ENCODE data around the gene BPGM. TPM values are rescaled to one million over a fixed set of nuclear protein-coding genes. Genes with fewer than 3 reads are reported as not detected.

The BPGM gene
- total RNA-seq, 1 experiment from 2014 or later, result 10.0 TPM

DNA sequence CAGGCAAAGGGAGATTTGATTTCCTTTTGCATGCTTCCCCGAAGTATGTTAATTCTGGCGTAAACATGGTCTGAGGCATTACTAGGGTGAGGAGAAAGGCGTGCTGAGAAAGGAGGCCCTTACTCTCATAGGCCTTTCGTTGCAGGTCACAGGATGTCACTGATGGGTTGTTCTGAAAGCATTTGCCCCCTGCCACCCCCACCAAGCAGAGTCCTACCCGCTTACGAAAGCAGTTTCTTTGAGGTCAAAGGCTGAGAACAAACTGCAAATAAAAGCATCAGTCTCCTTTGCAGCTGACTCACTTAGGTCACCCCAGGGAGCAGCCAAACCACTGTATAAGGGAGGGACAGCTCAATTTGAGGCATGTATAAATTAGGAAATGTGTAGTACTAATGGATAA, 57.1 kb downstream of the BPGM start:
- H3K79me2 ChIP-seq (ENCODE audit: insufficient read depth, low read length), result no peaks in the 10 kb centered on the region
- no peaks in the 10 kb centered on the region for H4K20me1 ChIP-seq (ENCODE audit: insufficient read depth)
- no peak overlapping the region for H3K4me2 ChIP-seq (ENCODE audit: low read length)
- no peak overlapping the region for H3K27ac ChIP-seq (ENCODE audit: low read depth, low read length)
- no peaks in the 10 kb centered on the region for H3K9me3 ChIP-seq (ENCODE audit: control insufficient read depth in 1 of 2, insufficient read depth in 1 of 2, low read depth in 1 of 2, low read length in 2 of 2)
- no TSS peak for BruUV-seq (replicated peaks)
- TF ChIP-seq FOSL1 (IDR thresholded peaks at IDR 0.05; ENCODE audit: low read depth) (no peak), CBX3 (IDR thresholded peaks at IDR 0.05; ENCODE audit: low read depth) (no peak), SP1 (IDR thresholded peaks at IDR 0.05; ENCODE audit: low read depth) (no peak), ZFX (IDR thresholded peaks at IDR 0.05) (no peak), ZNF274 (IDR thresholded peaks at IDR 0.05; ENCODE audit: low read depth, low read length) (no peak), RAD21 (IDR thresholded peaks at IDR 0.05; ENCODE audit: low read depth) (no peak), JUND (IDR thresholded peaks at IDR 0.05) (no peak), SIN3A (IDR thresholded peaks at IDR 0.05; ENCODE audit: low read depth) (no peak), TCF7L2 (IDR thresholded peaks at IDR 0.05; ENCODE audit: borderline replicate concordance, extremely low read depth, insufficient read depth, insufficient read length) (no peak), EZH2 (IDR thresholded peaks at IDR 0.05) (no peak), POLR2AphosphoS5 (IDR thresholded peaks at IDR 0.05; ENCODE audit: low read depth, low read length) (no peak), YY1 (IDR thresholded peaks at IDR 0.05; ENCODE audit: extremely low read depth, insufficient replicate concordance, low read depth, low read length) (no peak)
- TF ChIP-seq, protein P1, sequence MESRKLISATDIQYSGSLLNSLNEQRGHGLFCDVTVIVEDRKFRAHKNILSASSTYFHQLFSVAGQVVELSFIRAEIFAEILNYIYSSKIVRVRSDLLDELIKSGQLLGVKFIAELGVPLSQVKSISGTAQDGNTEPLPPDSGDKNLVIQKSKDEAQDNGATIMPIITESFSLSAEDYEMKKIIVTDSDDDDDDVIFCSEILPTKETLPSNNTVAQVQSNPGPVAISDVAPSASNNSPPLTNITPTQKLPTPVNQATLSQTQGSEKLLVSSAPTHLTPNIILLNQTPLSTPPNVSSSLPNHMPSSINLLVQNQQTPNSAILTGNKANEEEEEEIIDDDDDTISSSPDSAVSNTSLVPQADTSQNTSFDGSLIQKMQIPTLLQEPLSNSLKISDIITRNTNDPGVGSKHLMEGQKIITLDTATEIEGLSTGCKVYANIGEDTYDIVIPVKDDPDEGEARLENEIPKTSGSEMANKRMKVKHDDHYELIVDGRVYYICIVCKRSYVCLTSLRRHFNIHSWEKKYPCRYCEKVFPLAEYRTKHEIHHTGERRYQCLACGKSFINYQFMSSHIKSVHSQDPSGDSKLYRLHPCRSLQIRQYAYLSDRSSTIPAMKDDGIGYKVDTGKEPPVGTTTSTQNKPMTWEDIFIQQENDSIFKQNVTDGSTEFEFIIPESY (IDR thresholded peaks at IDR 0.05; ENCODE audit: extremely low read depth, insufficient replicate concordance, low read length), result no peak
- TF ChIP-seq, protein P2, sequence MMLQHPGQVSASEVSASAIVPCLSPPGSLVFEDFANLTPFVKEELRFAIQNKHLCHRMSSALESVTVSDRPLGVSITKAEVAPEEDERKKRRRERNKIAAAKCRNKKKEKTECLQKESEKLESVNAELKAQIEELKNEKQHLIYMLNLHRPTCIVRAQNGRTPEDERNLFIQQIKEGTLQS (IDR thresholded peaks at IDR 0.05), result no peak
- TF ChIP-seq, protein P3, sequence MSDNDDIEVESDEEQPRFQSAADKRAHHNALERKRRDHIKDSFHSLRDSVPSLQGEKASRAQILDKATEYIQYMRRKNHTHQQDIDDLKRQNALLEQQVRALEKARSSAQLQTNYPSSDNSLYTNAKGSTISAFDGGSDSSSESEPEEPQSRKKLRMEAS (IDR thresholded peaks at IDR 0.05), result no peak
- TF ChIP-seq, protein P4, sequence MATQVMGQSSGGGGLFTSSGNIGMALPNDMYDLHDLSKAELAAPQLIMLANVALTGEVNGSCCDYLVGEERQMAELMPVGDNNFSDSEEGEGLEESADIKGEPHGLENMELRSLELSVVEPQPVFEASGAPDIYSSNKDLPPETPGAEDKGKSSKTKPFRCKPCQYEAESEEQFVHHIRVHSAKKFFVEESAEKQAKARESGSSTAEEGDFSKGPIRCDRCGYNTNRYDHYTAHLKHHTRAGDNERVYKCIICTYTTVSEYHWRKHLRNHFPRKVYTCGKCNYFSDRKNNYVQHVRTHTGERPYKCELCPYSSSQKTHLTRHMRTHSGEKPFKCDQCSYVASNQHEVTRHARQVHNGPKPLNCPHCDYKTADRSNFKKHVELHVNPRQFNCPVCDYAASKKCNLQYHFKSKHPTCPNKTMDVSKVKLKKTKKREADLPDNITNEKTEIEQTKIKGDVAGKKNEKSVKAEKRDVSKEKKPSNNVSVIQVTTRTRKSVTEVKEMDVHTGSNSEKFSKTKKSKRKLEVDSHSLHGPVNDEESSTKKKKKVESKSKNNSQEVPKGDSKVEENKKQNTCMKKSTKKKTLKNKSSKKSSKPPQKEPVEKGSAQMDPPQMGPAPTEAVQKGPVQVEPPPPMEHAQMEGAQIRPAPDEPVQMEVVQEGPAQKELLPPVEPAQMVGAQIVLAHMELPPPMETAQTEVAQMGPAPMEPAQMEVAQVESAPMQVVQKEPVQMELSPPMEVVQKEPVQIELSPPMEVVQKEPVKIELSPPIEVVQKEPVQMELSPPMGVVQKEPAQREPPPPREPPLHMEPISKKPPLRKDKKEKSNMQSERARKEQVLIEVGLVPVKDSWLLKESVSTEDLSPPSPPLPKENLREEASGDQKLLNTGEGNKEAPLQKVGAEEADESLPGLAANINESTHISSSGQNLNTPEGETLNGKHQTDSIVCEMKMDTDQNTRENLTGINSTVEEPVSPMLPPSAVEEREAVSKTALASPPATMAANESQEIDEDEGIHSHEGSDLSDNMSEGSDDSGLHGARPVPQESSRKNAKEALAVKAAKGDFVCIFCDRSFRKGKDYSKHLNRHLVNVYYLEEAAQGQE (IDR thresholded peaks at IDR 0.05; ENCODE audit: low read depth), result no peak
- no peaks in the 10 kb centered on the region for H3K36me3 ChIP-seq (ENCODE audit: control insufficient read depth in 1 of 2, insufficient read depth in 2 of 2, low read length in 2 of 2)
- H3K4me3 ChIP-seq (replicated peaks in 1 of 2; ENCODE audit: low read depth in 1 of 2, low read length in 2 of 2), result no peak overlapping the region
- H2AFZ ChIP-seq (ENCODE audit: low read depth, low read length, poor library complexity, severe bottlenecking), result no peak overlapping the region
- no peaks in the 10 kb centered on the region for H3K4me1 ChIP-seq (ENCODE audit: control insufficient read depth in 1 of 2, insufficient read depth in 2 of 2, low read length in 2 of 2)
- no peaks in the 10 kb centered on the region; the same call in 1 of the 2 replicates for H3K27me3 ChIP-seq (ENCODE audit: insufficient read depth, low read length)
- RAD21 ChIA-PET (ENCODE audit: low non-redundant PET in 1 of 2, low total read pairs in 2 of 2, uncharacterized antibody in 2 of 2, unreplicated experiment in 2 of 2), result no interaction called here
- no peak for DNase-seq (ENCODE audit: low read depth, low spot score)
- POLR2A ChIA-PET, result no interaction called here
- intact Hi-C loops (cut with micrococcal nuclease), result no loop called here
- H3K9ac ChIP-seq (ENCODE audit: low read length), result no peak overlapping the region
- CTCF ChIA-PET, result no interaction called here
- no peaks in the 10 kb centered on the region for H3K9me2 ChIP-seq (ENCODE audit: insufficient read depth)
- no peak for ATAC-seq

All from HCT116 (cell line).